H1 (cell line): ENCODE measurements around the gene ETFBKMT. TPM values are rescaled to one million over a fixed set of nuclear protein-coding genes. Genes with fewer than 3 reads are reported as not detected.

ENCODE experiments used
- CHD1 ChIP-seq: IDR thresholded peaks from 2 replicates; pipeline ENCODE4 v1.6.1; 2012; ENCODE audit warnings: low read depth, low read length, improper control_type of control experiment
- POLR2AphosphoS5 ChIP-seq: IDR thresholded peaks from 2 replicates; pipeline ENCODE4 v1.6.1; 2011; ENCODE audit warnings: low read depth, low read length
- SUZ12 ChIP-seq: fragments of 200-600 bp; sonication (generic); IDR thresholded peaks from 2 replicates; pipeline ENCODE4 v1.6.1; 2012; ENCODE audit warnings: mild to moderate bottlenecking, inconsistent platforms, low read length, moderate library complexity, mixed read lengths
- polyA plus RNA-seq, 7 experiments: library from polyadenylated mRNA; depleted of rRNA in 3 of 7; stranded (reverse) in 5 of 7; unstranded in 2 of 7; fragments of >200 nt in 5 of 7; fragments of 200-250 nt in 2 of 7; gene quantifications; 1 replicate in 5 of 7; 2 replicates in 1 of 7; 4 replicates in 1 of 7; pipeline versions ENCODE4 v1.2.1 to v1.2.3, GENCODE V29; 2011 to 2013; ENCODE audit warnings: missing spikeins in 2 of 7, mixed read lengths in 2 of 7
- total RNA-seq: library from RNA; stranded (reverse); fragmentation: NEBNext Ultra II Directional; extraction: Animal tissue kit (Norgen Biotek cat#: 25700); gene quantifications from 2 replicates; pipeline ENCODE4 v1.2.1, GENCODE V29; 2021

Gene ETFBKMT
- total and polyA plus RNA-seq, 2 of the 8 experiments (the other 6 are each of a cell fraction or from before 2014, with no cell fraction given), result 0.59 to 1.7 TPM

GRCh38 chr12:31620311-31620710, 39.2 kb upstream of the ETFBKMT start (continued):
- no peak for TF ChIP-seq CHD1
- TF ChIP-seq SUZ12, result no peak
- TF ChIP-seq POLR2AphosphoS5, result no peak
- TF ChIP-seq, all 59 proteins: peak for 0
